SK-N-SH treated with all-trans-retinoic acid at 6 μM for 48 hours (cell line): Measurements from ENCODE around the gene C20orf144.

Source experiments
- ARNTL ChIP-seq: fragments of 450-650 bp; formaldehyde crosslinking; IDR thresholded peaks from 2 replicates; pipeline ENCODE4 v1.5.0; 2020; ENCODE audit warnings: low read depth, mild to moderate bottlenecking, moderate library complexity, borderline replicate concordance
- BACH2 ChIP-seq: fragments of 250-450 bp; sonication (Bioruptor Pico); IDR thresholded peaks from 2 replicates; pipeline ENCODE4 v1.9.0; 2021; ENCODE audit warnings: mild to moderate bottlenecking, borderline replicate concordance
- CREB5 ChIP-seq: fragments of 250-450 bp; sonication (Bioruptor Pico); IDR thresholded peaks from 2 replicates; pipeline ENCODE4 v1.5.1; 2020; ENCODE audit warnings: low read depth, mild to moderate bottlenecking, moderate library complexity
- OSR1 ChIP-seq: fragments of 250-450 bp; sonication (Bioruptor Pico); IDR thresholded peaks from 2 replicates; pipeline ENCODE4 v1.8.0; 2022; ENCODE audit warnings: moderate library complexity, mild to moderate bottlenecking, inconsistent platforms
- PATZ1 ChIP-seq: fragments of 250-450 bp; sonication (Bioruptor Pico); IDR thresholded peaks from 2 replicates; pipeline ENCODE4 v1.8.0; 2020; ENCODE audit warnings: mild to moderate bottlenecking, moderate library complexity, borderline replicate concordance
- RARB ChIP-seq: fragments of 250-450 bp; sonication (Bioruptor Pico); IDR thresholded peaks from 2 replicates; pipeline ENCODE4 v1.8.0; 2021; ENCODE audit warnings: mild to moderate bottlenecking, moderate library complexity
- TCF4 ChIP-seq: fragments of 250-450 bp; sonication (Bioruptor Pico); IDR thresholded peaks from 2 replicates; pipeline ENCODE4 v1.8.0; 2021; ENCODE audit warnings: mild to moderate bottlenecking, moderate library complexity, borderline replicate concordance
- ZFP3 ChIP-seq: fragments of 250-450 bp; sonication (Bioruptor Pico); IDR thresholded peaks from 2 replicates; pipeline ENCODE4 v1.5.0; 2020; ENCODE audit warnings: mild to moderate bottlenecking, moderate library complexity
- ZNF70 ChIP-seq: fragments of 450-650 bp; formaldehyde crosslinking; IDR thresholded peaks from 2 replicates; pipeline ENCODE4 v1.5.0; 2020; ENCODE audit warnings: mild to moderate bottlenecking, moderate library complexity

- TF ChIP-seq ZFP3 (no peak), TCF4 (CRISPR knock-in tag) (no peak), CREB5 (CRISPR knock-in tag) (no peak), RARB (CRISPR knock-in tag) (no peak), ARNTL (CRISPR knock-in tag) (no peak), ZNF70 (no peak), BACH2 (no peak), PATZ1 (CRISPR knock-in tag) (no peak), OSR1 (CRISPR knock-in tag) (no peak)
Measured at GRCh38 chr20:33673114-33673409, 10.9 kb downstream of the C20orf144 start.
